Astrocyte of the hippocampus (primary cell): ENCODE measurements around the gene RHPN2.
"Not testable (repeated sequence)": the region's sequence is repeated elsewhere in the genome, so short reads cannot be mapped to it uniquely, and the experiment has no call there.

Experiments used
- DNase-seq: peaks from one replicate; pipeline ENCODE4 v3.0.0; 2011; ENCODE audit warnings: low read depth, low spot score

RHPN2 gene

DNA sequence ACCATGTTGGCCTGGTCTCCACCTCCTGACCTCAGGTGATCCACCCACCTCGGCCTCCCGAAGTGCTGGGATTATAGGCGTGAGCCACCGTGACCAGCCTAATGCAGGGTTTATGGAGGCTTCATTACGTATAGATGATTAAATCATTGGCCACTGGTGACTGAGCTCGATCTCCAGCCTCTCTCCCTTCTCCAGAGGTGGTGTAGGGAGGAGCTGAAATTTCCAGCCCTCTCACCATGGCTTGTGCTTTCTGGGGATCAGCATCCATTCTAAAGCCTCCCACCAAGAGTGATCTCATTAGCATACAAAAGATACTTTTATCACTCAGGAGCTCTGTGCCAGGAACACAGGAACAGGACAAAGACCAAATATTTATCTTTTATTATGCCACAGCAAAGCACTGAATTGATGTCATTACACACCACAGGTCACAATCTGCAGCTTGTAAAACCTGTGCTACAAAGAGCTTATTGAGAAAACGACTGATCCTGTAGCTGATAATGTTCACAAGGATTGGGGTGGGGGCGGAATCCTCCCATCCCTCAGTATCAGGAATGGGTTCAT is 32.4 kb downstream of the RHPN2 start:
- DNase-seq = no peak

DNA sequence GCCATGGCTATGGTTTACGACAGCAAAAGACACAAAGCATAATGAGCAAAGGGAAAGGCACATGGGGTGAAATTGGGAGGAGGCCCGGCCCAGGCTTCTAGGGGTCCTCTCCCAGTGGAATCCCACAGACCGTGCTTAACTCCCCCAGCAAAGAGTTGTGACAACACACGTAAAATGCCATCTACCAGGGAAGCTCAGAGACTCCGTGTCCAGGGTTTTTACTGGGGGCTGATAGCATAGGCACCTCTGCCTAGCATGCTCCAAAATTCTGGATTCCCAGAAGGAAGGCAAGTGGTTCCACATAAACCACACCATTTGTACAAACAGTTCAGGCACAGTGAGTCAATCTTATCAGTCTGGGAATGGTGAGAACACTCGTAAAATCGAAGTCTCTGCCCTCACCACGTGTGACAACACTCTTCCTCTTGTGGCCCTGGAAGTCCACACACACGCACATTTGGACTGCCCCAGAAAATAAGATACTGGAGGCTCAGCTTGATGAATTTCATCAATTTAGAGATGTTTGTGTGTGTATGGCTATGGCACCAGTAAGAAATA is 34.9 kb downstream of the RHPN2 start:
- DNase-seq = no peak

DNA sequence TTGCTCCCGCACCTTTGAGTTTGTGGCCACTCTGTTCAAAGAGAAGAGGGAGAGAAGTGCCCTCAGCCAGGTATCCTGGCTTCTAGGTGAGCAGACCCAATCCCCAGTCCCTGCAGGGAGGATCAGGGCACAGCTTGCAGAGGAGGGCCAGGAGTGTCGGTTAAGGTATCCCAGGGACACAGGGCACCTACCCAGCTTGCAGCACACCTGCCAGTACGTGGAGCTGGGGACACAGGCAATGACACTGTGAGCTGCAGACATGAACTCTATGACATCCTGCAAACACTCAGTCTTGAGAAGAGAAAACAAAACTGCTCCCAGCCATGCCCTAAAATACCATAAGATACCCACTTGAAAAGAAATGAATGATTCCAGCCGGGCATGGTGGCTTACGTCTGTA is 38.1 kb downstream of the RHPN2 start:
- not testable (repeated sequence) for DNase-seq

DNA sequence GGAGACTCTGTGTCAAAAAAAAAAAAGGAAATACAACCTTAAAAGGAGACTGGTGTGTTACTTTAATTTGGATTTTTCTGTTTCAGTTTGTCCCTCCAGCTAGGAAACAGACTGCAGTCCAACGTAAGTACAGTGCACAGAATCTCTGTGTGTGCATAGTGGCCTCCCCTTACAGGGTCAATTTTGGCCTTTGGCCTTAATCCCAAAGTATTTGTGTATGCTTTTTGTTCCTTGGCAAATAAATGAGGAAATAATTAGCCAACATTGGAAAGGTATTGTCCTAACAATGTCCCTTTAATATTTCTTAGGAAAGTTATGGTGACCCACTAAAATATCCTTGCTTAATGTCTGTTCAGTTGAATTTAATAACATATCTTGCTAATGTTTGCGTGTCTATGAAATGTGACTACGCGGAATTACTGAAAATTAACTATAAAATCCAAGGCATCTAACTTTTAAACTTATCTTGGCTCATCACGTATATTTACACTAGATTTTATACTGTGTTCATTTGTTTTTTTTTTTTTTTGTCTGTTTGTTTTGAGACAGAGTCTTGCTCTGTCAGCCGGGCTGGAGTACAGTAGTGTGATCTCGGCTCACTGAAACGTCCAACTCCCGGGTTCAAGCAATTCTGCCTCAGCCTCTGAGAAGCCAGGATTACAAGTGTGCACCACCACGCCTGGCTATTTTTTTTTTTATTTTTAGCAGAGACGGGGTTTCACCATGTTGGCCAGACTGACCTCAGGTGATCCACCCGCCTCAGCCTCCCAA is 39.0 kb downstream of the RHPN2 start:
- DNase-seq = not testable (repeated sequence)

- DNase-seq = no peak
Observed at GRCh38 chr19:33024398-33024797, 40.3 kb downstream of the RHPN2 start.

- DNase-seq = no peak
Observed at GRCh38 chr19:33022472-33023116, 42.1 kb downstream of the RHPN2 start.

DNA sequence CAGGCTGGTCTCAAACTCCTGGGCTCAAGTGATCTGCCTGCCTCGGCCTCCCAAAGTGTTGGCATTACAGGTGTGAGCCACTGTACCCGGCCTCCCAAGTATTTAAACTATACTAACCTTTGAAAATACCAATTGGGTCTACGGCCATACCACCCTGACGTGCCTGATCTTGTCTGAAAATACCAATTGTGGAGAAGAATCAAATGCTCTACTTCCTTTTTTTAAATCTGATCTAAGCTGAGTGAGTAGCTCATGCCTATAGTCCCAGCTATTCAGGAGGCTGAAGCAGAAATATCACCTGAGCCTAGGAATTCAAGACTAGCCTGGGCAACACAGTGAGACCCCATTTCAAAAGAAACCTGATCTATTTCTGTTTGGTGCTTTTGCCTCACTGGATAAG is 53.8 kb downstream of the RHPN2 start:
- DNase-seq = not testable (repeated sequence)

DNA sequence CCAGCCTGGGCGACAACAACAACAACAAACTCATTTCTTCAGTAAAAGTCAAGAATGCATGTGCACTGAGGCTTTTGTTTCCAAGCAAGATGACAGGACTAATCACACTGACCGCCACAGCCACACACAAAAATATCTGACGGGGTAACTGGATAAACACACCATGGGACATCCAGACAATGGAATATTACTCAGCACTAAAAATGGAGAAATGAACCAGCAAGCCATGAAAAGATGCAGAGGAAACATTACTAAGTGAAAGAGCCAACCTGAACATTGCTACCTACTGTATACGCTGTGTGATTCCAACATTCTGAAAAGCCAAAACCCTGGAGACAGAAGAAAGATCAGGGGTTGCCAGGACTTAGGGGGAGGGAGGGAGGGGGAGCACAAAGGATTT is 56.0 kb downstream of the RHPN2 start:
- no peak for DNase-seq

GRCh38 chr19:33005440-33005839 is 59.2 kb downstream of the RHPN2 start:
- no peak for DNase-seq

DNA sequence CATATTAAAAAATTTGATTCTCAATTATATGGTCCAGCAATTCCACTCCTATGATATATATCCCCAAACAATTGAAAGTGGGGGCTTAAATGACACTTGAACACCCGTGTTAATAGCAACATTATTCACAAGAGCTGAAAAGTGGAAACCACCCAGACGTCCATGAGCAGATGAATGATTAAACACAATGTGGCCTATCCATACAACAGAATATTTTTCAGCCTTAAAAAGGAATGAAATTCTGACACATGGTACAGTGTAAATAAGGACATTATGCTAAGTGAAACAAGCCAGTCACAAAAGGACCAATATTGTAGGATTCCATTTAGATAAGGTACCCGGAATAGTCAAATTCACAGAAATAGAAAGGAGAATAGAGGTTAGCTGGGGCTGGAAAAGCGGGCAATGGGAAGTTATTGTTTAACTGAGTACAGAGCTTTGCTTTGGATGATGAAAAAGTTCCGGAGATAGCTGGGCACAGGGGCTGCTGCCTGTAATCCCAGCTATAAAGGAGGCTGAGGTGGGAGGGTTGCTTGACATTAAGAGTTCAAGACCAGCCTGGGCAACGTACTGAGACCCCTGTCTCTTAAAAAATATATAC is 61.2 kb downstream of the RHPN2 start:
- not testable (repeated sequence) for DNase-seq

DNA sequence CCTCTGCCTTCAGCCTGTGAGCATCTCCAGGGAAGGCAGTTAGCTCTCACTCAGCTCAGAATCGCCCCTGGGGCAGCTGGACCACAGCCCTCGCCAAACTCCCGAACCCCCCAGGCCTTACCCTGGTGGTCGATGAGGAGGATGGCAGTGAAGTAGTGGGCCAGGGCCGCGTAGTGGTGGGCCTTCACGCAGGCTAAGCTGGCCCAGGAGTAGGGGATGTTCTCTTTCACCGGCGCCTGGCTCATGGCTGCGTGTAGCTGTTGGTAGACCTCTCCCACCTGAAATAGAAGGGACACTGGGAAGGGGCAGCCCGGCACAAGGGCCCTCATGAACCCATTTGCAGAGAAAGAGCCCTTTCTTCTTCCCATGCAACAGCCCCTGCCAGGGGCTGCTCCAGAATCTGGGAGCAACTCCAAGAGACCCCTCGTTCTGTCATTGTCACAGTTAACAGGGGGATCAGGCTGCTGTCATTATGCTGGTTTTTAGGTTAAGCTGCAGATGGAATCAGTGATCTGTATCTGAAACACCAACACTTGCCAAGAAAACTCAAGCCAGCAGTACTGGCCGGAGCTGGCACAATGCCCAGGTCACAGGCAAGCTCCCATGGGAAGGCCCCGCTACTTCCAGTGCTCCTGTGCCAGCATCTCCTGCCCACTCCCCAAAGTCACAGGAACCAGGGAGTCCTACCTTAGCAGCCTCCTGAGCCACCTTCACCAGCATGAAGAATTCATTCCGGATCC is 62.4 kb downstream of the RHPN2 start:
- DNase-seq = peak; percentile 29

DNA sequence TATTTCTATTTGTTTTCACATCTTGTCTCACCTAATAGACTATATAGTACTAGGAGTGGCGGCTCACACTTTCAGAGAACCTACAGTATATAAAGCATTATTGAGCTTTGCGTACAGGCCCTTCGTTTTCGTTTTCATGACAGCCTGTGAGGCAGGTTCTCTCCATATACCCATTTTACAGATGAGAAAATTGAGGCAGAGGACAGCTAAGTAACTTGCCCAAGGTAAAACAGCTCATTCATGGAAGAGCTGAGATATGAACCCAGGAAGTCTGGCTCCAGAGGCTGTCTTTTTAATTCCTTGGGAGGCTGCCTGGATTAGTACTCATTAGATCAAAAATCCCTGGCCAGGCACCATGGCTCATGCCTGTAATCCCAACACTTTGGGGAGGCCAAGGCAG is 63.8 kb downstream of the RHPN2 start:
- DNase-seq = no peak

DNA sequence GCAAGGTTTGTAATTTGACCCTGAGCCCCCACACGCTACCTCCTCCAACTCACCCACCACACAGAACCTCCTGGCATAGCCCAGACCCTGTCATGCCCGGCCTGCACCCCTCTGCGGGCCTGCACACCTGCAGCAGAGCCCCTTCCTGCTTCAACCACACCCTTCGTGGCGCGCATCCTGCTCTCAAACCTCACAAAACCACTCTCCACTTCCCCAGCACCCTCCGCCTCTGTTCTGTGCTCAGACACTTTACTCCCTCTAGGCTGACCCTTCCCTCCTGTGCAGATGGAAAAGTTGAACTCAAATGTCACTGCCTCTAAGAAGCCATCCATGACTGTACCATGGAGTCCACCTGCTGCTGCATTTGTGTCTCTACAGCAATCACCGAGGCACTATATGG is 64.2 kb downstream of the RHPN2 start:
- DNase-seq = no peak

DNA sequence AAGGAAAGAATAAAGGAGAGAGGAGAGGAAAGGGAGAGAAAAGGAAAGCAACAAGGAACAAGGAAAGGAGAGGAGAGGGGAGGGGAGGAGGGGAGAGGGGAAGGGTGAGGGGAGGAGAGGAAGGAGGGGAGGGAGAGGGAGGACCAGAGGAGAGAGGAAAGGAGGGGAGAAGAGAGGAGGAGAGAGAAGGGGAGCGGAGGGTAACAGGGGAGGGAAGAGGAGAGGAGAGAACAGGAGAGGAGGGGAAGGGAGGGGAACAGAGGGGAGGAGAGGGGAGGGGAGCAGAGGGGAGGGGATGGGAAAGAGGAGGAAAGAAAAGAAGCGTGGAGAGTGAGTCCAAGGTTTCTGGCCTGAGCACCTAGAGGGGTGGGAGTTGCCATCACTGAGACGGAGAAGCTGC is 66.0 kb downstream of the RHPN2 start:
- no peak for DNase-seq

DNA sequence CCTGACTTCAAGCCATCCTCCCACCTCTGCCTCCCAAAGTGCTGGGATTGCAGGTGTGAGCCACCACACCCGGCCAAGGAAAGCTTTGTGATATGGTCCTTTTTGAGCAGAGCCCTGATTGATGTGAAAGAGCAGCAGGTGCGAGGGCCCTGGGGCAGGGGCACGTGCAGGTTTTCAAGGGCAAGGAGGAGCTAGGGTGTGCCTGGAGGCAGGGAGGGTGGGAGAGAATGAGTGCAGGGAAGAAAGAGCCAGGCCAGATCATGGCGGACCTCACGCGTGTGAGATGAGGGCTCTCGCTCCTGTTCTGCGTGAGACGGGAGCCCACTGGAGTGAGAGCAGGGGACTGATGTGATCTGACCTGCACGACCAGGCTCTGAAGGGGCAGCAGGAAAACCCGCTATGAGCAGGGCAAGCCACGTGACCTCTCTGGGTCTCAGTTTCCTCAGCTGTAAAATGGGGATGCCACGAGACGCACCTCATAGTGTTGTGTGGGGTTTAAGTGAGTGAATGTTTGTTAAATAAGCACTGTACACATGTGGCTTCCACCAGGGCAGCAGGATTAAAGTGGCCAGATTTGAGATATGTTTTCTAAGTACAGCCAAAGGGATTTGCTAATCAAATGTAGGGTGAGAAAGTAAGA is 66.9 kb downstream of the RHPN2 start:
- DNase-seq = no peak

DNA sequence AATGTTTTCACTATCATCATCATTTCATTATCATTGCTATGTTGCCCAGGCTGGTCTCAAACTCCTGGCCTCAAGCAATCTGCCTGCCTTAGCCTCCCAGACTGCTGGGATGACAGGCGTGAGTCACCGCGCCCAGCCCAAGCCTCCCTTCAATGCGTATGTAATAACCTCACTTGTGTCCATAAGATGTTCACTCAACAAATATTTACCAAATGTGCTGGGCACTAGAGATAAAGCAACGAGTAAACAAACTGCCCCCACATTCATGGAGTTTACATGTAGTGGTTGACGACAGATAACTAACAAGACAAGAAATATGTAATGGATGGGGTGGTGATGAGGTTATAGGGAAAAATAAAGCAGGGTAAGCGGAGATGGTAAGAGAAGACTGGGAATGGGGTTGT is 67.6 kb downstream of the RHPN2 start:
- not testable (repeated sequence) for DNase-seq

GRCh38 chr19:32995966-32996365 is 68.7 kb downstream of the RHPN2 start:
- DNase-seq = not testable (repeated sequence)

GRCh38 chr19:32988724-32989123 is 76.0 kb downstream of the RHPN2 start:
- DNase-seq = no peak

GRCh38 chr19:32988254-32988653 is 76.4 kb downstream of the RHPN2 start:
- DNase-seq = not testable (repeated sequence)

DNA sequence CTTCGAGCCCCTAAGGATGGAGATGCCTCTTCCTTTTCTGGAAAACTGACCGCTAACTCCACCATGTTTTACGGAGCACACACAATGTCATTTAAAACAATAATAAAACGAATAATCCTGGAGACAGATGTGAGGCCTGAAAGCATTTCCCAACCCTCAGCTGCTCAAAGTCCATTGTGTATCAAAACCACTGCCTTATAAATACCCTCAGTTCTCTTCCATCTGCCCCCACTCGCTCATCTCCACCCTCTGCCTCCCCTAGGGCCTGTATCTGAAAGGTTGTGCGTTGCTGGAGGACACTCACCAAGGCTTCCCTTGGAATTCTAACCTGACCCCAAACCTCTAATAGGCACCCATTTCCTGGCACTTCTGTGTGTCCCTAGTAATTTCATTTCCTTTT is 82.2 kb downstream of the RHPN2 start:
- not testable (repeated sequence) for DNase-seq

- not testable (repeated sequence) for DNase-seq
Observed at GRCh38 chr19:32979807-32980206, 84.9 kb downstream of the RHPN2 start.
